A172 (cell line): ENCODE data around the gene PLA2G4B. TPM values are rescaled to one million over a fixed set of nuclear protein-coding genes. Genes with fewer than 3 reads are reported as not detected.

Experiments used
- DNase-seq: peaks from one replicate; pipeline ENCODE4 v3.0.0-alpha.2; 2015; ENCODE audit warnings: low spot score
- total RNA-seq: library from RNA; depleted of rRNA; stranded (reverse); fragments of >200 nt; shearing (Covaris generic); gene quantifications from 2 replicates; pipeline ENCODE4 v1.2.3, GENCODE V29; 2014

The PLA2G4B gene
- total RNA-seq, 1 experiment from 2014 or later: 0.57 TPM

- peak; percentile 67 for DNase-seq
Measured at GRCh38 chr15:41809121-41809520, 29.5 kb upstream of the PLA2G4B start.

GRCh38 chr15:41809526-41810220 is 29.0 kb upstream of the PLA2G4B start:
- no peak for DNase-seq

GRCh38 chr15:41810651-41811431 is 27.8 kb upstream of the PLA2G4B start:
- no peak for DNase-seq

- DNase-seq: peak; percentile 64
Measured at GRCh38 chr15:41811432-41812195, 27.0 kb upstream of the PLA2G4B start.

- DNase-seq: no peak
Measured at GRCh38 chr15:41812820-41813375, 25.7 kb upstream of the PLA2G4B start.

GRCh38 chr15:41813426-41813825 is 25.2 kb upstream of the PLA2G4B start:
- no peak for DNase-seq

GRCh38 chr15:41814534-41814933 is 24.1 kb upstream of the PLA2G4B start:
- DNase-seq: no peak

GRCh38 chr15:41816788-41817187 is 21.9 kb upstream of the PLA2G4B start:
- DNase-seq: no peak

- no peak for DNase-seq
Measured at GRCh38 chr15:41817327-41817726, 21.3 kb upstream of the PLA2G4B start.

- no peak for DNase-seq
Measured at GRCh38 chr15:41817781-41818180, 20.9 kb upstream of the PLA2G4B start.

GRCh38 chr15:41819455-41820050 is 19.1 kb upstream of the PLA2G4B start:
- DNase-seq: no peak

- no peak for DNase-seq
Measured at GRCh38 chr15:41820791-41821423, 17.7 kb upstream of the PLA2G4B start.

- no peak for DNase-seq
Measured at GRCh38 chr15:41821831-41822230, 16.8 kb upstream of the PLA2G4B start.

- no peak for DNase-seq
Measured at GRCh38 chr15:41822471-41822870, 16.2 kb upstream of the PLA2G4B start.

GRCh38 chr15:41822957-41823356 is 15.7 kb upstream of the PLA2G4B start:
- DNase-seq: no peak

GRCh38 chr15:41823502-41823901 is 15.1 kb upstream of the PLA2G4B start:
- DNase-seq: no peak

GRCh38 chr15:41824062-41824745 is 14.4 kb upstream of the PLA2G4B start:
- DNase-seq: no peak

GRCh38 chr15:41825145-41825544 is 13.5 kb upstream of the PLA2G4B start:
- no peak for DNase-seq

- no peak for DNase-seq
Measured at GRCh38 chr15:41825572-41826535, 12.8 kb upstream of the PLA2G4B start.
